Heart right ventricle (tissue), 16 donors: ENCODE measurements around the gene SULT1C4. TPM values are rescaled to one million over a fixed set of nuclear protein-coding genes. Genes with fewer than 3 reads are reported as not detected.

ENCODE experiments used
- ATAC-seq, 8 donors: fragments of 200-7000 bp; cut with Tn5 transposase; one replicate each; pipeline ENCODE4 v1.9.1; 2020; ENCODE audit warnings: mild to moderate bottlenecking in 8 of 8, moderate library complexity in 8 of 8, moderate number of reproducible peaks in 1 of 8
- DNase-seq, 2 donors: peaks; one replicate each; pipeline ENCODE4 v3.0.0-alpha.2; 2020
- H3K27ac ChIP-seq, 10 donors: fragments of 200-600 bp; sonication (generic) in 2 of 10; one replicate each; pipeline versions ENCODE4 v1.5.0 to v1.8.0; 2020 to 2022; ENCODE audit warnings: mild to moderate bottlenecking in 3 of 10
- H3K27me3 ChIP-seq, 7 donors: fragments of 200-600 bp; one replicate each; pipeline ENCODE4 v1.8.0; 2021 to 2022; ENCODE audit warnings: mild to moderate bottlenecking in 2 of 7
- H3K36me3 ChIP-seq, 9 donors: fragments of 200-600 bp; sonication (generic) in 1 of 9; one replicate each; pipeline versions ENCODE4 v1.5.0 to v1.8.0; 2020 to 2022; ENCODE audit warnings: mild to moderate bottlenecking in 2 of 9
- H3K4me1 ChIP-seq, 9 donors: fragments of 200-600 bp; sonication (generic) in 1 of 9; one replicate each; pipeline versions ENCODE4 v1.5.0 to v1.8.0; 2020 to 2022; ENCODE audit warnings: mild to moderate bottlenecking in 4 of 9
- H3K4me3 ChIP-seq, 10 donors: fragments of 200-600 bp; sonication (generic) in 2 of 10; one replicate each; pipeline versions ENCODE4 v1.5.0 to v1.8.0; 2020 to 2022; ENCODE audit warnings: mild to moderate bottlenecking in 7 of 10, moderate library complexity in 2 of 10
- H3K9me3 ChIP-seq, 11 donors: fragments of 200-600 bp in 10 of 11; sonication (generic) in 2 of 11; one replicate each; pipeline versions ENCODE4 v1.5.0 to v1.8.0; 2013 to 2022; ENCODE audit warnings: mild to moderate bottlenecking in 2 of 11, control low read depth in 1 of 11, moderate library complexity in 1 of 11
- CTCF ChIP-seq, 9 donors: fragments of 200-600 bp; sonication (generic) in 2 of 9; IDR thresholded peaks; one replicate each; pipeline versions ENCODE4 v1.5.0 to v1.8.0; 2021 to 2022; ENCODE audit warnings: antibody characterized with exemption in 9 of 9, mild to moderate bottlenecking in 5 of 9, moderate library complexity in 1 of 9
- WGBS, 2 donors: extraction: QIAGEN DNeasy Blood & Tissue Kit; methylation state at CpG; one replicate each; pipeline ENCODE4 v1.1.7; 2013; ENCODE audit warnings: inconsistent platforms in 1 of 2; 5-methylcytosine and 5-hydroxymethylcytosine counted together
- intact Hi-C, 10 donors: fragments of 100-400 bp; cut with DNase I; formaldehyde crosslinking; loops; one replicate each; pipeline versions ENCODE4 v1.11.1 to v1.14.2; 2022
- polyA plus RNA-seq, 2 donors: library from polyadenylated mRNA; stranded (reverse); fragments of 200-250 nt; gene quantifications; one replicate each; pipeline ENCODE4 v1.2.3, GENCODE V29; 2013
- total RNA-seq, 10 donors: library from RNA; stranded (reverse); fragmentation: NEBNext Ultra II Directional in 3 of 10; extraction: Animal tissue kit (Norgen Biotek cat#: 25700) in 3 of 10; gene quantifications; one replicate each; pipeline versions ENCODE4 v1.2.1 to v1.2.4, GENCODE V29; 2021 to 2023
- donor health status: Arrhythmogenic right ventricular cardiomyopathy.
- donor health status: ischemic (EF 13 %, LVEDD 7.1; RV severe dilation, severe dysfunction).
- donor health status: healthy with polysubstance abuse.
- donor health status: DM: no; HTN: yes; CAD: no.
- donor health status: DM: no; HTN: no; CAD: no.
- donor health status: ischemic (EF 25% LVEDD 6.9; RV normal size, moderate dysfunction).
- donor health status: ischemic (EF 25% LVEDD 5.7; RV mildly dilated, moderate dysfunction).
- donor health status: healthy.
- donor health status: DM: yes; HTN: yes; CAD: no.
- donor health status: Ischemic cardiomyopathy.
- donor health status: ischemic (EF 35%, LVEDD 5.7; RV mildly dilated, moderate dysfunction).
- donor health status: nonischemic (EF 11% LVEDD 7.7; RV severe dilation, severe dysfunction).
- donor health status: DM: yes; HTN: yes; CAD: no.
- donor health status: PGD.
- donor health status: ischemic (EF 29% LVEDD 5.4; RV normal size, mild dysfunction).
- donor health status: nonischemic (EF 23%, LVEDD 6.1; RV moderate dilation, normal function).

SULT1C4 gene
- total and polyA plus RNA-seq, 12 donors, result 1.6 to 5.6 (median 3.5) TPM

DNA sequence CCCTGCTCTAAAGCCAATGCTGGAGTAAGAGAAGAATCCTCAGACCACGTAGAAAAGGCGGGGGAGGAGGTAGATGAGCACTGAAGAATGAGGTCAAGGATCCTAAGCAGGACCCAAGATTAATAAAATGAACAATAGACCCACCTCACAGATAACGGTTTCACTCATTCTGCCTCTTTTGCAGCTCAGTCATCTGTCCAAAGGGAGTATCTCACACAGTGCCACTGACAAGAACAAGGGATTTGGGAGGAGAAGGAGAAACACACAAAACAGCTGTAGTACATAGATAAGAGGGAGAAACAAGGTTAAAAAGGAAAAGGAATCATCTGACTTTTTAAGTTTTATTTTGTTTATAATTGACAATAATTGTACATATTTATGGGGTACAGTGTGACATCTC, 30.9 kb upstream of the SULT1C4 start:
- DNase-seq, result no peak

GRCh38 chr2:108347786-108348185, 30.0 kb upstream of the SULT1C4 start:
- ATAC-seq (no peak), DNase-seq (no peak)
- 67 to 69% methylated on average over 3 of the region's 3 CpGs for WGBS, 2 donors
- H3K4me3 ChIP-seq, result no peak overlapping the region
- H3K27ac ChIP-seq, result no peak overlapping the region
- peaks cover 0 to 25% (median 0%) of the 10 kb centered on the region in 7 donors for H3K27me3 ChIP-seq
- intact Hi-C loops, result loop anchor here in 1 of 10 donors (5.0 kb wide), 1 partner anchor 235 kb away; no protein-coding TSS in a partner anchor
- H3K36me3 ChIP-seq, result no peaks in the 10 kb centered on the region
- H3K4me1 ChIP-seq, result no peaks in the 10 kb centered on the region
- no peak for TF ChIP-seq CTCF (IDR thresholded peaks at IDR 0.05)
- H3K9me3 ChIP-seq, result no peaks in the 10 kb centered on the region

More for the DNA sequence above, 30.9 kb upstream of the SULT1C4 start:
- Histone ChIP-seq H3K9me3 (no peaks in the 10 kb centered on the region), H3K4me1 (no peaks in the 10 kb centered on the region), H3K27ac (no peak overlapping the region), H3K27me3 (peaks cover 0 to 25% (median 0%) of the 10 kb centered on the region in 7 donors), H3K36me3 (no peaks in the 10 kb centered on the region), H3K4me3 (no peak overlapping the region)
- WGBS, 2 donors, result 61 to 64% methylated on average over 3 of the region's 3 CpGs
- intact Hi-C loops, result loop anchor here in 1 of 10 donors (5.0 kb wide), 1 partner anchor 235 kb away; no protein-coding TSS in a partner anchor
- no peak for TF ChIP-seq CTCF (IDR thresholded peaks at IDR 0.05)
- ATAC-seq, result no peak

GRCh38 chr2:108348816-108349570, 28.8 kb upstream of the SULT1C4 start:
- Histone ChIP-seq H3K27ac (no peak overlapping the region), H3K36me3 (no peaks in the 10 kb centered on the region), H3K27me3 (peaks cover 0 to 25% (median 0%) of the 10 kb centered on the region in 7 donors), H3K9me3 (no peaks in the 10 kb centered on the region), H3K4me1 (no peaks in the 10 kb centered on the region), H3K4me3 (no peak overlapping the region)
- intact Hi-C loops, result loop anchor here in 1 of 10 donors (5.0 kb wide), 1 partner anchor 233 kb away; no protein-coding TSS in a partner anchor
- TF ChIP-seq CTCF (IDR thresholded peaks at IDR 0.05), result no peak
- WGBS, 2 donors, result 84 to 85% methylated on average over 5 of the region's 5 CpGs
- ATAC-seq (no peak), DNase-seq (no peak)

- H3K4me1 ChIP-seq, result no peaks in the 10 kb centered on the region
- H3K36me3 ChIP-seq, result no peaks in the 10 kb centered on the region
- H3K4me3 ChIP-seq, result no peak overlapping the region
- intact Hi-C loops, result loop anchor here in 1 of 10 donors (5.0 kb wide), 1 partner anchor 233 kb away; no protein-coding TSS in a partner anchor
- no peaks in the 10 kb centered on the region for H3K9me3 ChIP-seq
- peaks cover 0 to 23% (median 0%) of the 10 kb centered on the region in 7 donors for H3K27me3 ChIP-seq
- 74 to 81% methylated on average over 2 of the region's 2 CpGs for WGBS, 2 donors
- no peak for TF ChIP-seq CTCF (IDR thresholded peaks at IDR 0.05)
- H3K27ac ChIP-seq, result no peak overlapping the region
- no peak for ATAC-seq
- DNase-seq, result no peak
Observed at GRCh38 chr2:108349571-108349928, 28.2 kb upstream of the SULT1C4 start.
